HG03139 (cell line): Measurements from ENCODE around the gene RASAL3.

Source experiments
- ATAC-seq: cut with Tn5 transposase; IDR thresholded peaks from one replicate; pipeline ENCODE4 v1.9.1; 2021; ENCODE audit not compliant: unreplicated experiment

The RASAL3 gene

GRCh38 chr19:15436012-15436825 lies 28.1 kb downstream of the RASAL3 start:
- no peak for ATAC-seq

- ATAC-seq: no peak
Measured at GRCh38 chr19:15433519-15434069, 30.8 kb downstream of the RASAL3 start.

- ATAC-seq: peak; percentile 59
Measured at GRCh38 chr19:15432629-15433518, 31.5 kb downstream of the RASAL3 start.

GRCh38 chr19:15432018-15432494 lies 32.3 kb downstream of the RASAL3 start:
- no peak for ATAC-seq

- no peak for ATAC-seq
Measured at GRCh38 chr19:15431396-15432017, 32.8 kb downstream of the RASAL3 start.

- no peak for ATAC-seq
Measured at GRCh38 chr19:15430526-15431120, 33.7 kb downstream of the RASAL3 start.

- no peak for ATAC-seq
Measured at GRCh38 chr19:15429825-15430467, 34.4 kb downstream of the RASAL3 start.

- ATAC-seq: no peak
Measured at GRCh38 chr19:15428956-15429824, 35.2 kb downstream of the RASAL3 start.

GRCh38 chr19:15427991-15428471 lies 36.3 kb downstream of the RASAL3 start:
- no peak for ATAC-seq

GRCh38 chr19:15427350-15427700 lies 37.0 kb downstream of the RASAL3 start:
- ATAC-seq: no peak

GRCh38 chr19:15426485-15427349 lies 37.6 kb downstream of the RASAL3 start:
- ATAC-seq: no peak

- ATAC-seq: no peak
Measured at GRCh38 chr19:15425321-15425950, 38.9 kb downstream of the RASAL3 start.

- ATAC-seq: no peak
Measured at GRCh38 chr19:15424692-15425272, 39.6 kb downstream of the RASAL3 start.

- ATAC-seq: no peak
Measured at GRCh38 chr19:15424121-15424520, 40.2 kb downstream of the RASAL3 start.

- no peak for ATAC-seq
Measured at GRCh38 chr19:15423130-15423529, 41.2 kb downstream of the RASAL3 start.

- no peak for ATAC-seq
Measured at GRCh38 chr19:15422296-15423075, 41.9 kb downstream of the RASAL3 start.
